Mammary epithelial cell (primary cell): ENCODE measurements around the gene TUB.

Source experiments
- CTCF ChIP-seq, 2 donors: IDR thresholded peaks in 1 of 2; conservative IDR thresholded peaks in 1 of 2; 2 replicates each; pipeline ENCODE4 v1.5.1; 2011 to 2012; ENCODE audit warnings: inconsistent platforms in 2 of 2, low read length in 2 of 2, mild to moderate bottlenecking in 2 of 2, control low read depth in 1 of 2, low read depth in 1 of 2; ENCODE audit not compliant: insufficient read depth in 1 of 2; ENCODE audit errors: extremely low read depth in 1 of 2
- EZH2 ChIP-seq: IDR thresholded peaks from 2 replicates; pipeline ENCODE4 v1.6.1; 2012; ENCODE audit warnings: low read length, inconsistent platforms, borderline replicate concordance

- TF ChIP-seq CTCF (conservative IDR thresholded peaks at IDR 0.05 in 1 of 2, IDR thresholded peaks at IDR 0.05 in 1 of 2; ENCODE audit: extremely low read depth in 1 of 2, insufficient read depth in 1 of 2, low read depth in 1 of 2, low read length in 2 of 2) (no peak), EZH2 (no peak)
These were observed 5.8 kb upstream of the TUB start for GRCh38 chr11:8075119-8075726.
